Activated CD4-positive, alpha-beta T cell treated with anti-CD3 and anti-CD28 coated beads, Interleukin-2, amount 50 U/mL, for 4 hours (primary cell): ENCODE data around the gene CD38.
"Not testable (repeated sequence)": the region's sequence is repeated elsewhere in the genome, so short reads cannot be mapped to it uniquely, and the experiment has no call there.

Source experiments
- DNase-seq, 2 experiments: peaks; one replicate each; pipeline ENCODE4 v3.0.0-alpha.2; 2020

The CD38 gene

GRCh38 chr4:15778289-15779241 is at the start of gene CD38:
TSS of gene CD38 (plus strand) at chr4:15778328. CDS start at chr4:15778415, 87 bp downstream.
- peak; percentile 11 to 13 for DNase-seq

- DNase-seq: peak in 1 of 2 experiments; percentile 3
These were observed 48.1 kb upstream of the CD38 start for GRCh38 chr4:15729910-15730533.

GRCh38 chr4:15733061-15733460 is 45.1 kb upstream of the CD38 start:
- not testable (repeated sequence) for DNase-seq

GRCh38 chr4:15735536-15735935 is 42.6 kb upstream of the CD38 start:
- no peak for DNase-seq

GRCh38 chr4:15736514-15737050 is 41.5 kb upstream of the CD38 start:
- no peak for DNase-seq

GRCh38 chr4:15737255-15737654 is 40.9 kb upstream of the CD38 start:
- no peak for DNase-seq

- DNase-seq: no peak
These were observed 39.3 kb upstream of the CD38 start for GRCh38 chr4:15738877-15739276.

GRCh38 chr4:15740764-15741404 is 37.2 kb upstream of the CD38 start:
- no peak for DNase-seq

- no peak for DNase-seq
These were observed 36.0 kb upstream of the CD38 start for GRCh38 chr4:15742083-15742582.

- no peak for DNase-seq
These were observed 35.5 kb upstream of the CD38 start for GRCh38 chr4:15742637-15743036.

- DNase-seq: no peak
These were observed 34.0 kb upstream of the CD38 start for GRCh38 chr4:15744016-15744545.

GRCh38 chr4:15746110-15746509 is 32.0 kb upstream of the CD38 start:
- no peak for DNase-seq

- no peak for DNase-seq
These were observed 29.1 kb upstream of the CD38 start for GRCh38 chr4:15749001-15749400.

GRCh38 chr4:15751153-15751552 is 27.0 kb upstream of the CD38 start:
- no peak for DNase-seq

- no peak for DNase-seq
These were observed 25.0 kb upstream of the CD38 start for GRCh38 chr4:15753081-15753480.

GRCh38 chr4:15753786-15754185 is 24.3 kb upstream of the CD38 start:
- DNase-seq: no peak

- peak; percentile 22 to 26 for DNase-seq
These were observed 23.8 kb upstream of the CD38 start for GRCh38 chr4:15754323-15754722.

GRCh38 chr4:15755321-15756155 is 22.6 kb upstream of the CD38 start:
- DNase-seq: peak; percentile 28 to 36

- DNase-seq: peak; percentile 70 to 73
These were observed 21.7 kb upstream of the CD38 start for GRCh38 chr4:15756361-15756861.

- no peak for DNase-seq
These were observed 21.1 kb upstream of the CD38 start for GRCh38 chr4:15757054-15757453.

GRCh38 chr4:15758294-15758693 is 19.8 kb upstream of the CD38 start:
- no peak for DNase-seq

GRCh38 chr4:15762460-15762859 is 15.7 kb upstream of the CD38 start:
- DNase-seq: not testable (repeated sequence)
